IMR-90 (cell line): Measurements from ENCODE around the gene LRRC37A3.
"Not testable (repeated sequence)": the region's sequence is repeated elsewhere in the genome, so short reads cannot be mapped to it uniquely, and the experiment has no call there.

ENCODE experiments used
- CEBPB ChIP-seq: IDR thresholded peaks from 2 replicates; pipeline ENCODE4 v1.6.1; 2012; ENCODE audit warnings: low read depth, low read length, improper control_type of control experiment
- FOS ChIP-seq: fragments of 150-350 bp; IDR thresholded peaks from 2 replicates; pipeline ENCODE4 v1.6.1; 2016; ENCODE audit warnings: low read depth, low read length
- MAFK ChIP-seq: IDR thresholded peaks from 2 replicates; pipeline ENCODE4 v1.6.1; 2012; ENCODE audit warnings: low read depth, low read length, improper control_type of control experiment
- MAZ ChIP-seq: IDR thresholded peaks from 2 replicates; pipeline ENCODE4 v1.6.1; 2012; ENCODE audit warnings: low read depth, mild to moderate bottlenecking, low read length, improper control_type of control experiment, moderate library complexity, borderline replicate concordance
- POLR2A ChIP-seq: IDR thresholded peaks from 2 replicates; pipeline ENCODE4 v1.6.1; 2012; ENCODE audit warnings: mild to moderate bottlenecking, low read depth, low read length
- RAD21 ChIP-seq: IDR thresholded peaks from 2 replicates; pipeline ENCODE4 v1.6.1; 2012; ENCODE audit warnings: low read length, improper control_type of control experiment
- RCOR1 ChIP-seq: IDR thresholded peaks from 2 replicates; pipeline ENCODE4 v1.6.1; 2012; ENCODE audit warnings: mild to moderate bottlenecking, low read length, improper control_type of control experiment; ENCODE audit not compliant: insufficient replicate concordance
- RFX5 ChIP-seq: IDR thresholded peaks from 2 replicates; pipeline ENCODE4 v1.8.0; 2012; ENCODE audit warnings: low read depth, mild to moderate bottlenecking, low read length, moderate library complexity
- SMC3 ChIP-seq: fragments of 150-350 bp; IDR thresholded peaks from 2 replicates; pipeline ENCODE4 v1.6.1; 2016; ENCODE audit warnings: low read depth, mild to moderate bottlenecking, antibody characterized with exemption, low read length, moderate library complexity
- TF ChIP-seq, protein P1 (sequence below): conservative IDR thresholded peaks from 2 replicates; pipeline ENCODE4 v1.5.1; 2012; ENCODE audit warnings: mild to moderate bottlenecking, low read depth, low read length, improper control_type of control experiment
- TF ChIP-seq, protein P2 (sequence below): fragments of 150-350 bp; IDR thresholded peaks from 2 replicates; pipeline ENCODE4 v1.6.1; 2016; ENCODE audit warnings: low read depth, mild to moderate bottlenecking, low read length, moderate library complexity, borderline replicate concordance
- TF ChIP-seq, protein P3 (sequence below): fragments of 150-350 bp; IDR thresholded peaks from 2 replicates; pipeline ENCODE4 v1.6.1; 2017; ENCODE audit warnings: mild to moderate bottlenecking, antibody characterized with exemption, low read length, low read depth

DNA sequence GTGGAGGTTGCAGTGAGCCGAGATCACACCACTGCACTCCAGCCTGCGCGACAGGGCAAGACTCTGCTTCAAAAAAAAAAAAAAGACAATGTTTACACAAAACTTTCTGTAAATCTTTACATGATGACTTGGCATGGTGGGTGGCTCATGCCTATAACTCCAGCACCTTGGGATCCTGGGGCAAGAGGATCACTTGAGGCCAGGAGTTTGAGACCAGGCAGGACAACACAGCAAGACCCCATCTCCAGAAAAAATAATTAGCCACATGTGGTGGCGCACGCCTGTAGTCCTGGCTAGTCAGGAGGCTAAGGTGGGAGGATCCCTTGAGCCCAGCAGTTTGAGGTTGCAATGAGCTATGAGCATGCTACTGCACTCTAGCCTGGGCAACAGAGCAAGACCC, 15.2 kb downstream of the LRRC37A3 start:
- TF ChIP-seq MAZ, RAD21, SMC3, POLR2A, RCOR1, CEBPB, RFX5, FOS, MAFK: not testable (repeated sequence)
- TF ChIP-seq, protein P1, sequence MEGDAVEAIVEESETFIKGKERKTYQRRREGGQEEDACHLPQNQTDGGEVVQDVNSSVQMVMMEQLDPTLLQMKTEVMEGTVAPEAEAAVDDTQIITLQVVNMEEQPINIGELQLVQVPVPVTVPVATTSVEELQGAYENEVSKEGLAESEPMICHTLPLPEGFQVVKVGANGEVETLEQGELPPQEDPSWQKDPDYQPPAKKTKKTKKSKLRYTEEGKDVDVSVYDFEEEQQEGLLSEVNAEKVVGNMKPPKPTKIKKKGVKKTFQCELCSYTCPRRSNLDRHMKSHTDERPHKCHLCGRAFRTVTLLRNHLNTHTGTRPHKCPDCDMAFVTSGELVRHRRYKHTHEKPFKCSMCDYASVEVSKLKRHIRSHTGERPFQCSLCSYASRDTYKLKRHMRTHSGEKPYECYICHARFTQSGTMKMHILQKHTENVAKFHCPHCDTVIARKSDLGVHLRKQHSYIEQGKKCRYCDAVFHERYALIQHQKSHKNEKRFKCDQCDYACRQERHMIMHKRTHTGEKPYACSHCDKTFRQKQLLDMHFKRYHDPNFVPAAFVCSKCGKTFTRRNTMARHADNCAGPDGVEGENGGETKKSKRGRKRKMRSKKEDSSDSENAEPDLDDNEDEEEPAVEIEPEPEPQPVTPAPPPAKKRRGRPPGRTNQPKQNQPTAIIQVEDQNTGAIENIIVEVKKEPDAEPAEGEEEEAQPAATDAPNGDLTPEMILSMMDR, result not testable (repeated sequence)
- TF ChIP-seq, protein P2, sequence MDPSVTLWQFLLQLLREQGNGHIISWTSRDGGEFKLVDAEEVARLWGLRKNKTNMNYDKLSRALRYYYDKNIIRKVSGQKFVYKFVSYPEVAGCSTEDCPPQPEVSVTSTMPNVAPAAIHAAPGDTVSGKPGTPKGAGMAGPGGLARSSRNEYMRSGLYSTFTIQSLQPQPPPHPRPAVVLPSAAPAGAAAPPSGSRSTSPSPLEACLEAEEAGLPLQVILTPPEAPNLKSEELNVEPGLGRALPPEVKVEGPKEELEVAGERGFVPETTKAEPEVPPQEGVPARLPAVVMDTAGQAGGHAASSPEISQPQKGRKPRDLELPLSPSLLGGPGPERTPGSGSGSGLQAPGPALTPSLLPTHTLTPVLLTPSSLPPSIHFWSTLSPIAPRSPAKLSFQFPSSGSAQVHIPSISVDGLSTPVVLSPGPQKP, result not testable (repeated sequence)
- TF ChIP-seq, protein P3, sequence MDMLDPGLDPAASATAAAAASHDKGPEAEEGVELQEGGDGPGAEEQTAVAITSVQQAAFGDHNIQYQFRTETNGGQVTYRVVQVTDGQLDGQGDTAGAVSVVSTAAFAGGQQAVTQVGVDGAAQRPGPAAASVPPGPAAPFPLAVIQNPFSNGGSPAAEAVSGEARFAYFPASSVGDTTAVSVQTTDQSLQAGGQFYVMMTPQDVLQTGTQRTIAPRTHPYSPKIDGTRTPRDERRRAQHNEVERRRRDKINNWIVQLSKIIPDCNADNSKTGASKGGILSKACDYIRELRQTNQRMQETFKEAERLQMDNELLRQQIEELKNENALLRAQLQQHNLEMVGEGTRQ, result not testable (repeated sequence)
